Activated CD8-positive, alpha-beta memory T cell treated with anti-CD3 and anti-CD28 coated beads for 24 hours (primary cell): ENCODE results near the gene ERCC5.

ENCODE experiments used
- DNase-seq: peaks from one replicate; pipeline ENCODE4 v3.0.0-alpha.2; 2020

The ERCC5 gene

DNA sequence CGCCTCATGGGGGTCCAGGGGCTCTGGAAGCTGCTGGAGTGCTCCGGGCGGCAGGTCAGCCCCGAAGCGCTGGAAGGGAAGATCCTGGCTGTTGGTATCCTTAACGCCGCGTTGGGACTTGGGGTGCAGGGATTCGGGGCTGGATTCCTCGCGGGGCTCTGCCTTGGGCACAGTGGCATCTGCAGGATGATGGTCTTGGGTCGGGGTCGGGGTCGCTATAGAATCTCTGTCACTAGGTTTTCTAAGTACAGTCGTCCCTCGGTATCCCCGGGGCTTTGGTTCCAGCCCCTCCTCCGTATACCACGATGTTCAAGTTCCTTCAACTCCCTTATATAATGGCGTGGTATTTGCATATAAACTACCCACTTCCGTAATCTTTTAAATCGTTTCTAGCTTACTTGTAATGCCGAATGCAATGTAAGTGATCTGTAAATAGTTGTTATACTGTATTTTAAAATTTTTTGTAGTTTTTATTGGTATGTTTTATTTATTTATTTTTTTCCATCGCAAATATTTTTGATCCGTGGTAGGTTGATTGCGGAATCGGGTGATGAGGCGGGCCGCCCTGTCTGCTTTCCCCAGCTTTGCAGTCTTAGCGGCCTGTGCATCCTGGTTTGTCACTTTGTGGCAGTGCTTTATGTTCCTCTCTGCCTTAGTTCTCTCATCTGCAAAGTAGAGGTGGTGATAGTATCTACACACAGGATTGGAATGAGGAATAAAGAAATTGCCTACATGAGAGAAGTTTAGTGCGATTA lies 606 bp downstream of the ERCC5 start:
- DNase-seq, result peak; percentile 63

DNA sequence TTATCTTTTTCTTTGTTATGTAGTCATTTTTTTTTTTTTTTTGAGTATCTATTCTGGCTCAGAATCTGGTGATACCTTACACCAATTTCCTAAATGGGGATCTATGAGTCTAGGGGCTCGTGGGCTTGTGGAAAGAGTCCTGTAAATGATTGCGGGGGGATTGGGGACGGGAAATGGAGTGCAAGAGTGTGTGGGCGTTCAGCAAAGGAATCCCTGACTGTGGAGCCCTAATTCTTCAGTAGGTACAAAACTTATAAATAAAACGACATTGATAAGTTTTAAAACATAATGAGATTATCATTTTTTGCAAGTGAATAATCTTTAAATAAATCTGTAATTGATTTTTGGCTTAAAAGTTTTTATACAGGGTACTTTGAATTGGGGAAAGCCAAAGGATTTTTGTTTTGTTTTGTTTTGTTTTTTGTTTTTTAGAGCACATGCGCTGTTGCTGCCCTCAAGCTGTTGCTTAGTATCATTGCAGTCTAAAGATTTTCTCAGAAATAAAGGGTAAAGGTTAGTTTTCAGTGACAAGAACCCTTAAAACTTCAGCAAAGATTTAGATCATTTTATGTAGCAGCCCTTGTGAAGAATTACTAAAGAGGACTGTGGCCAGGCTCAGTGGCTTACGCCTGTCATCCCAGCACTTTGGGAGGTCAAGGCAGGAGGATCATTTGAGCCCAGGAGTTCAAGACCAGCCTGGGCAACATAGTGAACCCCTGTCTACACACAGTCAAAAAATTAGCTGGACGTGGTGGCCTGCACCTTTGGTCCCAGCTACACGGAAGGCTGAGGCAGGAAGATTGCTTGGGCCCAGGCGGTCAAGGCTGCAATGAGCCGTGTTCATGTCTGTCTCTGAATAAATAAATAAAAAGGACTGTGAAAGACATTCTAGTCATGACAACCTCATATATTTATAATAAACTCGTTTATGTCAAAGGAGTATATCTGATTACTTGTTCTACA lies 1.7 kb downstream of the ERCC5 start:
- DNase-seq, result no peak

DNA sequence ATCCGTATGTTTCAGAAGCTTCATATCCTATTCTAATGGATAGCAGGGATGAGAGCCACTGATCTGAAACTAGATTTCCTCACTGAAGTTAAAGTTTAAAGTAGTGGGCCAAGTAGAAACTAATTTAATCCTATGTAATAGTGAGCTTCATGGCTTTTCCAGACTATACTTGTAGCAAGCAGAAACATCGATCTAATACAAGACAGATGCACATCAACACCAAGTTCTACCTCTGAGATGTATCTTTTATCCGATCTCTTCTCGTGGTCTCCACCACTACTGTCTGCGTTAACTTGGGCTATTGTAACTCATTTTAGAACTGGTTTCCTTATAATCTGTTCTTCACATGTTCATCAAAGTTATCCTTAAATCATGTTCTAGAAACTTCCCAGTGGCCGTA lies 3.1 kb downstream of the ERCC5 start:
- no peak for DNase-seq

DNA sequence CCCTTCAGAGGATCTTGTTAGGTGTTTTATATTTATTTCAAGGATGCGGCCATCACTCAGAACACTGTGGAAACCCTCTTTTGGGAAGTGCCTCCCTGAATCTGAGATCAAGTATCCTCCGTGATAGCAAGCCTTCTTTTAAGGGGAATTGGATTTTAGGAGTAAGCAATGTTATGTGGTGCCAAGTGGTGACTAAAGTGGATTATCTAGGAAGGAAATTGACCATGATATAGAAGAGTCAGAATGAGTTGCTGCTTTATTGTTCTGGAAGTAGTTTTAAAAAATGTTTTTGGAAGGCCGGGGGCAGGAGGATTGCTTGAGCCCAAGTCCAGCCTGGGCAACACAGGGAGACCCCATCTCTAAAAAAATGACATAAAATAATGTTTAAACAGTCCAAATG lies 6.7 kb downstream of the ERCC5 start:
- DNase-seq, result no peak

DNA sequence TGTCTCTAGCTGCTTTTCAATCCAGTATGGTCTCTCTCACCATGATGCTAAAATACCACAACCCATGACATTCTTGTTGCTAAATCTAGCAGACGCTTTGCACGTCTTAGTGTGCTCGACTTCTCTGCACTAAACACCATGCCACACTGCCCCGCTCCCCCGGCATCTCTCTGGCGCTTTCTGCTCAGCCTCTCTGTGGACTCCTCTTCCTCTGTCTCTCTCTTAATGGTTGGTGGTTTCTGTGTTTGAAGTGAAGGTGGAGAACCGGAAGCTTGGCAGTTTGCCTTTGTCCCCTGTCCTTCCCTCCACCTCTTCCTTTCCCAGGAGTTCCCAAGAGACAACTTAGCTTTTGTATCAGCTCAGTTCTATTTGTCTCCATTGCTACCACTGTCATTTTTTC lies 8.8 kb downstream of the ERCC5 start:
- no peak for DNase-seq

DNA sequence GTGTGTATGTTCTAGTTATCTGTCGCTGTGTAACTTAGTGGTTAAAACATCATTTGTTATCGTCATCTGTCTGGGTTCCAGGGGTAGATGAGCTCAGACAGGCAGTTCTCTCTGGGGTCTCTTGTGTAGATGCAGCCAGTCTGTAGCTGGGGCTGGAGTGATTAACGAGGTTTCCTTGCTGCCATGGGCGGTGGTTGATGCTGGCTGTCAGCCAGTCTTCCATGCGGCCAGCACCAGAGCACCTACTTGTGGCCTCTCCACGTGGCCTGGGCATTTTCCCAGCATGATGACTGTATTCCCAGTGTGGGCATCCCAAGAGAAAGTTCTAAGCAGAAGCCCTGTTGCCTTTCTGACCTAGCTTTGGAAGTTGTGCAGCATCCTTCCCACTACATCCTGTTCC lies 10.7 kb downstream of the ERCC5 start:
- DNase-seq, result no peak

DNA sequence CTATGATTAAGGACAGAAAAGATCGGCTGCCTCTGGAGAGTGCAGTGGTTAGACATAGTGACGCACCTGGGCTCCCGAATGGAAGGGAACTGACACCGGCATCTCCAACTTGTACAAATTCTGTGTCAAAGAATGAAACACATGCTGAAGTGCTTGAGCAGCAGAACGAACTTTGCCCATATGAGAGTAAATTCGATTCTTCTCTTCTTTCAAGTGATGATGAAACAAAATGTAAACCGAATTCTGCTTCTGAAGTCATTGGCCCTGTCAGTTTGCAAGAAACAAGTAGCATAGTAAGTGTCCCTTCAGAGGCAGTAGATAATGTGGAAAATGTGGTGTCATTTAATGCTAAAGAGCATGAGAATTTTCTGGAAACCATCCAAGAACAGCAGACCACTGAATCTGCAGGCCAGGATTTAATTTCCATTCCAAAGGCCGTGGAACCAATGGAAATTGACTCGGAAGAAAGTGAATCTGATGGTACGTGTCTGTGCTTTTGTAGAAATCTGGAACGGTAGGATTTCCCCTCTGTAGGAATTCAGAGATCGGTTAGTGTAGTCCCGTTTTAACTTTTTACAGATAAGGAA lies 16.9 kb downstream of the ERCC5 start:
- no peak for DNase-seq

DNA sequence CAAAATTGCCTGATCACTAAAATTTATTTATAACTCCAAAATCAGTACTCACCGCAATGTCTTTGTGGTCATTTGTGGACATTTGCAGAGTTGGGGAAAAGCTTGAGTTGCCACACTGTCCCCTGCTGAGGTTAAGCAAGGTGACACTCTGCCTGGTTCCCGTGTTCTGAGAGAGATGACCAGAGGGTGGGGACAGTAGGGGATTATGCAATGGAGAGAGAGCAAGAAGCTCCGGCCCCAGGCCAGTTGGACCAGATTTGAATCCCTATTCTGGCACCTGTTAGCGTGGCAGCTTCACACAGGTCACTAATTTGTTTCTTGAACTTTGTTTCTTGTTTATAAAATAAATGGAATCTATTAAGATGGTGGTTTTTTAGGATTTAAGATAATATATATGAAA lies 17.8 kb downstream of the ERCC5 start:
- DNase-seq, result no peak

DNA sequence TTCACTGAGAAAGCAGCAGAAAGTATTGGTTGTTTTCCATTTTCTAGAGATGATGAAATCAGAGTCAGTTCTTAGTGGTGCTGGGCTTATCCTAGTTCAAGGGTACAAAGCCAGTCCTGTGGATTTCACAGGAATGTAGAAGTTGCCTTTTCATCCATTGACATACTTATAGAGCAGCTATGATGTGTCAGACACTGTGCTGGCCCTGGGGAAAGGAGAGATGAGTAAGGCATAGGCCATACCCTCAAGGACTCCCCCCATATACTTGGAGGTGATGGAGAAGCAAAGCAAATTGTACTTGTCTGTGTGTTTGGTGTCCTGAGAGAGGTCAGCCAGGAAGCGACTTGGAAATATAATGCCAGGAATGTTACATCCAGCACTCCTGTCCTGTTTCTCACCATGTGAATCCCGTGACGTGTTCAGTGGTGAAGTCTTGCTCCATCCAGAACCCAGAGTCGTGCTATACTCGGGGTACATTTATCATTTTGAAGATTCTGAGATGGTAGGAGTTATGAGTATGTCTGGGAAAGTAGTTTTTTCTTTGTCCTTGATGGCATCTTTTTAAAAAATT lies 22.6 kb downstream of the ERCC5 start:
- DNase-seq, result no peak

DNA sequence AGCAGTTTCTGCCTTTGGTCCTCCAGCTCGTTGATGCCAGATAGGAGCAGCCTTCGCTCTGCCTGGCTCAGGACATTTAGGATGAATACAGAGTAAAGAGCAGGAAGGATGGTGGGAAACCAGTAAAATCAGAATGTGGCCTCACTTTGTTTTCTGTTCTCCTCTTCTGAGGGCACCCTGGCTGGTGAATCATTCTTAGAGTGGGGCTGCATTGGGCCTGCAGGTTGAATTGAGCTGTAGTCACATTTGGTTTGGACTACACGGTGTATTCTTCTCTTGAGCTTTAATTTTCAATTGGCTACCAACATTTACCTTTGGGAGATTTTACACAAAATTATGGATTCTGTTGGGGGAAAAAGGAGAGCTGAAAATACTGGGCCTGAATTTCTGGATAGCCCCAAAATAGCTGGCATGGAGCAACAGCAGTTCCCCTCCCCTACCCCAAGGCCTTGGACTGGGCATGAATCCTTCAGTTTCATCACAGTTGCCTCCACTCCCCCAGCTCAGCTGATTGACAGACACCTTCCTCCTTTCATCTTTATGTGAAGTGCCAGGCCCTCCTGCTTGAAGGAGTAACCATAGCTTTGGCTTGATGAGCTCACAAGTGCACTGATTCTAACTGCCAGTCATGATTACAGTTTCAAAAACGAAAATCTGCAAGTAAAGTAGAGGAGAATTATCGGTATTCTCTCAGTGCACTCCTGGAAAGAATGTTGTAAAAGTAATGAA lies 24.3 kb downstream of the ERCC5 start:
- DNase-seq, result no peak

DNA sequence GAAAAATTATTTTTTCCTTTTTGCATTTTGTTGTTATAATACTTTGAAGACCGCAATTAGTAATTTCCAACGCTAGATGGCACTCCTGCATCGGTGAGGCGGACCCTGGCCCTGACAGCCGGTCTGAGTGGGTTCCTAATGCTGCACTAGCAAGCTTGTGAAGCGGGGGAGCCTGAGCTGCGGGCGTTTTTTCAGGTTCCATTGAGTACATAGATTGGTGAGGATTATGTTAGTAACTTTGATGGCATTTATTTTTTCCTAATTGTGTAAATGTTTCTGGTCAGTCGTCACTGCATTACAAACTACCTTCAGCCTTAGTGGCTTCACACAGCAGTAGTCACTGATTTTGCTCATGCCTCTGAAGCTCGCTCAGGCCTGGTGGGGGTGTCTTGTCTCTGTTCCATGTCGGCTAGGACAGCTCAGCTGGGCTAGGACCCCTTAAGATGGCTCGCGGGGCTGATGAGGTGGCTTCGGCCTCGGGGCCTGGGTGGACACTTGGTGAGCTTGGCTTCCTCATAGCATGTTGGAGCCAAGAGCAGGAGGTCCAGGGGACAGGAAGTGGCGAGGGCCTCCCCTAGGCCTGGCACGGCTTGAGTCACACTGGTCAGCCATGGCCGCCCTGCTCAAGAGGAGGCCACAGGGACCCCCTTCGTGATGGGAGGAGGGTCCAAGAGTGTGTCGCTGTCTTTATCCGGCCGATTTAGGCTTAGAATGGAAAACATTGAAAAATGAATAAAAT lies 25.0 kb downstream of the ERCC5 start:
- peak; percentile 71 for DNase-seq

DNA sequence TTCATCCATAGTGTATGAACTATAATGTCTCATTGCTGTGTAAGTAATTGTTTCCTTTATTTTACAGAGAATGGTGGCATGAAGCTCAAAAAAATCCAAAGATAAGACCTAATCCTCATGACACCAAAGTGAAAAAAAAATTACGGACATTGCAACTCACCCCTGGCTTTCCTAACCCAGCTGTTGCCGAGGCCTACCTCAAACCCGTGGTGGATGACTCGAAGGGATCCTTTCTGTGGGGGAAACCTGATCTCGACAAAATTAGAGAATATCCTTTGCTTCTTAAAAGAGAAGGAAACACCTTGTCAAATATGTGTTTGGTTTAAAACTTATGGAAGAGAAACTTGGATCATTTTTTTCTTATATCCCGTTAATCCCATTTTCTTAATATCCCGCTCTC lies 26.3 kb downstream of the ERCC5 start:
- no peak for DNase-seq

DNA sequence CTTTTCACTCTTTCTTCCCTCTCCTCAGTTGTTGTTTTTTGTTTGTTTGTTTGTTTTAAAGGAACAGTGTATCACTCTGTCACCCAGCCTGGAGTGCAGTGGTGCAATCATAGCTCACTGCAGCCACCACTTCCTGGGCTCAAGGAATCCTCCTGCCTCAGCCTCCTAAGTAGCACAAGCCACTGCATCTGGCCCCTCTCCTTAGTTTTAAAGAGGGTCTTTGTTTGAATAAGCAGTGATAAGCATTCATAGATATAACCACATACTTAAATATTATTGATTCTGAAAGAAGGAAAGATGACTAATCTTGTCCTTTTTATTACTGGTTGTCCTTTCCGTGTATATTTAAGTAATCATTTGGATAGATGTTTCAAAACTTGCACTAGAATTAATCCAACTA lies 26.7 kb downstream of the ERCC5 start:
- no peak for DNase-seq

DNA sequence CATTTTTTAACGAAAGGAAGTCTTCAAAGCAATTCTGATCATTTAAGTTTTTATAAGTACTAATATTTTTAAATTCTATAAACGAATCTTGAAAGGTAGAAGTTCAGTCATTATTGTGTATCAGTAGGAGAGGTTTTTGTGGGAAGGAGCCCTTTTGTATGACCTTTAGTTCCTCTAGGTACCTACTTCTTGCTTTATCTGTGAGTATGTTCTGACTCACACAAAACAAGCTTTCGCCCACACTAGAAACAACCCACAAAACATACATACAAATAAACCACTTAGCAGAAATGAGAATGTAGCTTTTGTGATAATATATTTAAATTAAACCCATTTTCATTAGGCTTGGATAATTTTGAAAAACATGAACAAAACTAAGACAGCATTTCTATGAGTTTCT lies 27.8 kb downstream of the ERCC5 start:
- DNase-seq, result no peak

DNA sequence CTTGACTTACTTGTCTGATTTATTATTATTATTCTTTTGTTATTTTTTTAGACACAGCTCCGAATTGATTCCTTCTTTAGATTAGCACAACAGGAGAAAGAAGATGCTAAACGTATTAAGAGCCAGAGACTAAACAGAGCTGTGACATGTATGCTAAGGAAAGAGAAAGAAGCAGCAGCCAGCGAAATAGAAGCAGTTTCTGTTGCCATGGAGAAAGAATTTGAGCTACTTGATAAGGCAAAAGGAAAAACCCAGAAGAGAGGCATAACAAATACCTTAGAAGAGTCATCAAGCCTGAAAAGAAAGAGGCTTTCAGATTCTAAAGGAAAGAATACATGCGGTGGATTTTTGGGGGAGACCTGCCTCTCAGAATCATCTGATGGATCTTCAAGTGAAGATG lies 29.4 kb downstream of the ERCC5 start:
- no peak for DNase-seq

DNA sequence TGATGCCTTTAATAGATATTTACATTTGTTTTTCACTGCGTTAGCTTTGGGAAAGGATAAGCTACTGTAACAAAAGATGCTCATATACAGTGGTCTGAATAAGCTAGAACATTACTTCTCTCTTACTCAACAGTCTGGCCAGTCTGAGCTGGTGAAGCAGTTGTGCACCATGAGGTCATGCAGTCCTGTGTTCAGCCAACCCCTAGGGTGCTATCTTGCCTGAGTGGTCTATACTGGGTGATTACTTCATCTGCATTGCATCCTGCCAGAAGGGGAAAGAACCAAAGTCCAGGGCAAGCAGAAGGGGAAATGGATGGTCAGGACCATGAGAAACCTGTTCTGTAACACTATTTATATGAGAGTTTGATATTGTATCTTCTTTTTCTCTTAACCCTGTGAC lies 31.5 kb downstream of the ERCC5 start:
- DNase-seq, result no peak

DNA sequence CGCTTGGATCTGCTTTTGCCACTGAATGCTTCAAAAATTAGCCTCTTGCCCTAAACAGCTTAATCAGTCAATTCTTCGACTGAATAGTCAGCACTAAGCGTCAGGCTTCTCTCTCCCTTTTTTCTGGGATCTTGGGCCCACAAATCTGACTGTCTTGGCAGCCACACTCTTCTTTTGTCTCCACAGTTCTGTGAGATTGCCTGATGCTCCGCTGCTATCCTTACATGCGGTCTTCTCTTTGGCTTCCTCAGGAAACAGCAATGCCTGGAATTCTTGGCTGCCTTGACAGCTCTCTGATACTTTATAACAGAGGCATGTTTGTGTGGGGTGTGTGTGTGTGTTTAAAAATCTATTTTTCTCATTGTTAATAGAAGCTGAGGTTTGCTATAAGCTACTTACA lies 32.6 kb downstream of the ERCC5 start:
- no peak for DNase-seq

DNA sequence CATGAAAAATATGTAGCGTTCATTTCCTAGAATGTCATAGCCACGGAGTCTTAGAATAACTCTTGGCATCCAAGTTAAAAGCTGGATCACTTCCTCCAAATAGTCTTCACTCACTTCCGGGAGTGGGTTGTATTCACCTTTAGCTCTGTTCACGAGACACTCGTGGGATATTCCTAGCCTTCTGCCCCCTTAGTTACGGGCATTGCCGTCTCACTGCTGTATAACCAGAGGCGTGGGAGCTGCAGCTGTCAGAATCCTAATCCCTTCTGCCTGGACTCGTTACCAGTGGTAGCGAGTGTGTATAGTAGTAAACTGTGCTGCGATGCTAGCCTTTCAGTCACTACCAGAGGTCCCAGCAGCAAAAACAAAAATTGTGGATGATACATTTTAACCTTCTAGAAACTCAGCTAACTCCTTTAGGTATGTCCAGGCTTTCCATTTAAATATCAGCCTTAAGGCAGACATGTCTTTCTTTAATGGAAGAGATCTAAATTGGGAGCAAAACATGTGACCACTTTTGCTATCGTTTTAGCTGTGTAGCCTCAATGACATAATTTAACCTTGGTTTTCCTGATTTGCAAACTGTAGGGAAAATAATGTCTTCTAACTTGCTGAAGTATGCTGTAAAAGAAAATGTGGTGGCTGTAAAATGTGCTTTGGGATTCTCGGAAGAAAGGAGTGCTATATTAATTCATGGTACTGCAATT lies 34.1 kb downstream of the ERCC5 start:
- no peak for DNase-seq

DNA sequence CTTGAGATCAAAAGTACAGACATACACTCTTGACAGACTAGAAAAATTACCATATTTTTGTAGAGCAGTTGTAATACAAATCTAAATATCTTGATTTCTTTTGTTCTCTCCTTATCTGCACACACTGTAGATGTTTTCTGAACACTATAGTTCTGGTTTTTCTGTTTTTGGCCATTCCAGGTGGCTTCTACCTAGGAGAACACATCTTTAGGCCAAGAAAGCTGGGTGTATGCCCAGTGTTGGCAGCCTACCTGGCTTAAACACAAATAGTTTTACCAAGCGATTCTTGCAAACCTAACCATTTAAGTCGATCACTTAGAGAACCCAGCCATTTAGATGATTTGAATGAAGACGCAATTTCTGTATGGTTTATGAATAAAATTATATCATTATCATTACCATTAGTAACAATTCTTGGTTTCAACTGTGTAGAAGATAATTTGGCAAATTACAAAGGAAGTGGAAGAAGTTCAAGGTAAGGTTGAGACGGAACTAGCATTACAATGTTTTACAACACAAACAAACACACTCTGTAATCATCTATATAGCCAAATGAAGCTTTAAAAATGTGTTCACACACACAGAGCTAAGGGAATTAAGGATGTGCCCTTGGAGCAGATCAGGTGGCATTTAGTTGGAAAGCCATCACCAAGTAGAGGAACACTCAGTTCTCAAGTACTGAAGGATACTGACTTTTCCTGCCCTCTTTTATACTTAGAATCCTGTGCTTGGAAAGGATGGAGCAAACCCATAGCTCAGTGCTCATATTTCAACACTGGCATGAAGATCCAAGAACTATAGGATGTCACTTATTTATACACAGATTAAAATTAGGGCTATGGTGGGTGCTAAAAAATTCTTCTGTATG lies 36.2 kb downstream of the ERCC5 start:
- DNase-seq, result no peak

DNA sequence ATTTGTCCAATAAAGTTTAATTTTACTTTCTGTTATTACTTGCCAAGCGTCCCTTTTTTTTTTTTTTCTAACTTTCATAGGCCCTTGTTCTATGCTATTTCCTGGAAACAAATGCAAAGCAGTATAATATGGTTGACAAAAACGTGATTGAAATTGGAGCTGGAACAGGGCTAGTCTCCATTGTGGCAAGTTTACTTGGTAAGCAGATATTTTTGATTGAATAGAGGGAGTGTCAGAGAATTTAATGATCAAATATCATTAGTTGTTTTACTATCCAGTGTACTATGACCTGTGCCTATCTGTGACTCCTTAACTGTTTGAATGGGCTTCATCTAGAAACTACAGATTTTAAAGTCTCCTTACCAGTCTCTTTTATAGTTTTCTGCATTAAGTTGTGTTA lies 46.7 kb downstream of the ERCC5 start:
- no peak for DNase-seq
